GM21526 (cell line): Measurements from ENCODE around the gene ICAM1.
"Not testable (repeated sequence)": the region's sequence is repeated elsewhere in the genome, so short reads cannot be mapped to it uniquely, and the experiment has no call there.

Experiments used
- ATAC-seq: cut with Tn5 transposase; IDR thresholded peaks from one replicate; pipeline ENCODE4 v1.9.1; 2021; ENCODE audit warnings: moderate library complexity; ENCODE audit not compliant: unreplicated experiment, low FRiP score

The ICAM1 gene

GRCh38 chr19:10241826-10242449 is 29.0 kb upstream of the ICAM1 start:
- ATAC-seq = not testable (repeated sequence)

GRCh38 chr19:10243606-10244005 is 27.3 kb upstream of the ICAM1 start:
- ATAC-seq = no peak

GRCh38 chr19:10245189-10245939 is 25.6 kb upstream of the ICAM1 start:
- no peak for ATAC-seq

GRCh38 chr19:10246511-10246910 is 24.4 kb upstream of the ICAM1 start:
- ATAC-seq = no peak

- ATAC-seq = peak; percentile 77
Measured at GRCh38 chr19:10251792-10252694, 18.9 kb upstream of the ICAM1 start, which contains the start of gene MRPL4. Gene MRPL4 (plus strand): TSS chr19:10252214. CDS start chr19:10252254, 40 bp downstream.

- ATAC-seq = no peak
Measured at GRCh38 chr19:10252707-10253106, 18.2 kb upstream of the ICAM1 start.

GRCh38 chr19:10254244-10254643 is 16.7 kb upstream of the ICAM1 start:
- ATAC-seq = no peak

- ATAC-seq = no peak
Measured at GRCh38 chr19:10255358-10255757, 15.6 kb upstream of the ICAM1 start.

- no peak for ATAC-seq
Measured at GRCh38 chr19:10256551-10256950, 14.4 kb upstream of the ICAM1 start.

- ATAC-seq = no peak
Measured at GRCh38 chr19:10256970-10257615, 13.8 kb upstream of the ICAM1 start.

- no peak for ATAC-seq
Measured at GRCh38 chr19:10258080-10258710, 12.7 kb upstream of the ICAM1 start.

- no peak for ATAC-seq
Measured at GRCh38 chr19:10259162-10259905, 11.6 kb upstream of the ICAM1 start.

GRCh38 chr19:10260141-10260584 is 10.8 kb upstream of the ICAM1 start:
- no peak for ATAC-seq

- no peak for ATAC-seq
Measured at GRCh38 chr19:10262771-10263170, 8.1 kb upstream of the ICAM1 start.

GRCh38 chr19:10266706-10267105 is 4.2 kb upstream of the ICAM1 start:
- no peak for ATAC-seq

GRCh38 chr19:10268071-10268470 is 2.8 kb upstream of the ICAM1 start:
- ATAC-seq = no peak

GRCh38 chr19:10269333-10270179 is 1.4 kb upstream of the ICAM1 start:
- ATAC-seq = no peak

GRCh38 chr19:10270180-10270615 is 722 bp upstream of the ICAM1 start:
- peak; percentile 44 for ATAC-seq
